Panc1 (cell line): Measurements from ENCODE around the gene MROH7. TPM values are rescaled to one million over a fixed set of nuclear protein-coding genes. Genes with fewer than 3 reads are reported as not detected.

Experiments used
- ATAC-seq: fragments of 200-7000 bp; cut with Tn5 transposase; 2 replicates; pipeline ENCODE4 v1.9.1; 2020; ENCODE audit warnings: mild to moderate bottlenecking, moderate library complexity
- BruUV-seq: library from RNA; stranded (reverse); fragments of 400-500 nt; replicated peaks from 2 replicates; lab custom pipeline; 2021; lab: Mats Ljungman, UMichigan
- CTCF ChIA-PET: fragments of 300-600 bp; sonication (Branson Sonifier 250); formaldehyde crosslinking; loops from one replicate; lab custom pipeline; 2022; ENCODE audit warnings: antibody characterized with exemption; lab: Charles Lee
- POLR2A ChIA-PET: fragments of 300-600 bp; sonication (Branson Sonifier 250); formaldehyde crosslinking; loops from one replicate; lab custom pipeline; 2022; ENCODE audit warnings: antibody characterized with exemption; lab: Charles Lee
- DNase-seq: peaks from one replicate; pipeline ENCODE4 v3.0.0-alpha.2; 2010; ENCODE audit warnings: low read depth, low spot score
- H3K27ac ChIP-seq: 2 replicates; pipeline ENCODE4 v1.5.1; 2011; ENCODE audit warnings: mild to moderate bottlenecking, low read length, inconsistent platforms
- H3K27me3 ChIP-seq: fragments of 200-500 bp; sonication (Bioruptor generic); 2 replicates; pipeline ENCODE4 v1.6.0; 2014; ENCODE audit warnings: low read length, inconsistent platforms; ENCODE audit not compliant: control insufficient read depth, insufficient read depth
- H3K36me3 ChIP-seq: fragments of 200-500 bp; sonication (Bioruptor generic); 2 replicates; pipeline ENCODE4 v1.5.1; 2014; ENCODE audit warnings: inconsistent platforms, mild to moderate bottlenecking, low read length, moderate library complexity; ENCODE audit not compliant: control insufficient read depth, insufficient read depth
- H3K4me1 ChIP-seq: 2 replicates; pipeline ENCODE4 v1.5.1; 2011; ENCODE audit warnings: inconsistent platforms, mild to moderate bottlenecking, low read length, moderate library complexity; ENCODE audit not compliant: control insufficient read depth, insufficient read depth
- H3K4me3 ChIP-seq, 2 experiments: 2 replicates each; pipeline ENCODE4 v1.5.1; 2011 to 2012; ENCODE audit warnings: low read depth in 2 of 2, low read length in 2 of 2, mild to moderate bottlenecking in 2 of 2, inconsistent platforms in 1 of 2, moderate library complexity in 1 of 2
- H3K9me3 ChIP-seq: fragments of 200-500 bp; sonication (Bioruptor generic); 2 replicates; pipeline ENCODE4 v1.5.1; 2014; ENCODE audit warnings: low read depth, mild to moderate bottlenecking, inconsistent platforms, low read length, moderate library complexity; ENCODE audit not compliant: control insufficient read depth, insufficient read depth
- POLR2AphosphoS5 ChIP-seq: IDR thresholded peaks from 2 replicates; pipeline ENCODE4 v1.6.1; 2012; ENCODE audit warnings: mild to moderate bottlenecking, low read depth, low read length, moderate library complexity
- SIN3A ChIP-seq: IDR thresholded peaks from 2 replicates; pipeline ENCODE4 v1.6.1; 2012; ENCODE audit warnings: low read depth, mild to moderate bottlenecking, low read length, moderate library complexity, borderline replicate concordance; ENCODE audit not compliant: insufficient read depth
- TCF7L2 ChIP-seq: IDR thresholded peaks from 2 replicates; pipeline ENCODE4 v1.6.1; 2011; ENCODE audit warnings: mild to moderate bottlenecking, low read depth, low read length, inconsistent platforms
- in situ Hi-C: cut with HindIII; loops from 2 replicates; pipeline ENCODE4 v1.10.0; 2016; ENCODE audit warnings: low sequenced_read_pairs, low pct_unique_long_range_greater_than_20kb
- intact Hi-C: fragments of 100-400 bp; cut with micrococcal nuclease; formaldehyde crosslinking; loops from one replicate; pipeline ENCODE4 v1.10.0; 2022; ENCODE audit not compliant: unreplicated experiment
- total RNA-seq: library from RNA; stranded (reverse); gene quantifications from one replicate; pipeline ENCODE4 v1.2.1, GENCODE V29; 2021; ENCODE audit not compliant: unreplicated experiment
- TF ChIP-seq, protein P1 (sequence below), 2 experiments: IDR thresholded peaks; 2 replicates each; pipeline ENCODE4 v1.6.1; 2011 to 2012; ENCODE audit warnings: low read depth in 2 of 2, control low read depth in 1 of 2, low read length in 1 of 2, mild to moderate bottlenecking in 1 of 2, moderate library complexity in 1 of 2; ENCODE audit not compliant: insufficient read depth in 1 of 2
- TF ChIP-seq, protein P2 (sequence below): fragments of 450-650 bp; IDR thresholded peaks from 2 replicates; pipeline ENCODE4 v1.5.1; 2017; ENCODE audit warnings: mild to moderate bottlenecking

Gene MROH7
- total RNA-seq, 1 experiment from 2014 or later: not detected

DNA sequence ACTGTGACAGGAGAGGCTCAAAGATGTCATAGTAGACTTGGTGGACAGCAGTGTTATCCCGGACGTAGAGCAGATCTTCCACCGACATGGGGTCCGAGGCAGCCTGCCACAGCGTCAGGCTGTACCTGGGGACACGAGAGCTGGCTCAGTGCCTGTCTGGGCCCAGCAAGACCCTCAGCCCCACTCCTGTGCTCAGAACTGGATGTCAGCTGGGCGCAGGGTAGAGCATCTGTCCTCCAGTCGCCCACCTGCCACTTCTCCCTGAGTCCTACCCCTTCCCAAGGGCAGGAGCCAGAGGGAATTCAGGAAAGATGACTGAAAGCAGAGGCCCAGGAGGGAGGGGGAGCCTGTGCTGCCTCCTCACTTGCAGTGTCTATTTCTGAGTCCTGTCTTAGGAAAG lies 30.0 kb upstream of the MROH7 start:
- no peaks in the 10 kb centered on the region for H3K27me3 ChIP-seq
- no peak for ATAC-seq
- in situ Hi-C loops: no loop called here
- H3K4me1 ChIP-seq: peaks cover 4% of the 10 kb centered on the region; the same call in 1 of the 2 replicates
- no peak for DNase-seq
- no TSS peak for BruUV-seq
- POLR2A ChIA-PET: no interaction called here
- H3K4me3 ChIP-seq: no peak overlapping the region
- H3K36me3 ChIP-seq: no peaks in the 10 kb centered on the region
- no peak overlapping the region for H3K27ac ChIP-seq
- H3K9me3 ChIP-seq: no peaks in the 10 kb centered on the region
- TF ChIP-seq SIN3A: no peak
- CTCF ChIA-PET: no interaction called here
- intact Hi-C loops: no loop called here

DNA sequence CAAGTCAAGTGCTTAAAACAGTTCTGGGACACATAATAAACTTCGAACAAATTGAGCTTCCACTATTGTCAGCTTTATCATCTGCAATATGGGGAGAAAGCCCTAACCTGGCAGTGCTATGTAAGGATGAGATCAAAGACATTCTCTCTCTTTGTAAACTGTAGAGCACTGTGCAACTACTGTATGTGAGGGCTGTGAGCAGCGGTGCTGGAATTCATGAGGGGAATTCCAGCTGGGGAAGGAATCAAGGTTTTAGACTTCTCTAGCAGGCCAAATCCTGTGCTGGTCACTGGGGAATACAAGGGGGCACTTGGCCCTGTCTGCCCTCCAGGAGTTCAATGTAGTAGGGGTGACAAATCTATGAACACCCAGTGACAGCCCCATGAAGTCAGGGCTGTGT lies 27.6 kb upstream of the MROH7 start:
- no peaks in the 10 kb centered on the region for H3K36me3 ChIP-seq
- intact Hi-C loops (no loop called here), in situ Hi-C loops (no loop called here)
- BruUV-seq: no TSS peak
- H3K27ac ChIP-seq: no peak overlapping the region
- H3K4me1 ChIP-seq: peaks cover 4% of the 10 kb centered on the region; the same call in 1 of the 2 replicates
- ATAC-seq (peak; percentile 68), DNase-seq (no peak)
- H3K27me3 ChIP-seq: no peaks in the 10 kb centered on the region
- no peak overlapping the region for H3K4me3 ChIP-seq
- POLR2A ChIA-PET: no interaction called here
- TF ChIP-seq TCF7L2 (peak; percentile 78), POLR2AphosphoS5 (no peak)
- H3K9me3 ChIP-seq: no peaks in the 10 kb centered on the region
- CTCF ChIA-PET: no interaction called here

DNA sequence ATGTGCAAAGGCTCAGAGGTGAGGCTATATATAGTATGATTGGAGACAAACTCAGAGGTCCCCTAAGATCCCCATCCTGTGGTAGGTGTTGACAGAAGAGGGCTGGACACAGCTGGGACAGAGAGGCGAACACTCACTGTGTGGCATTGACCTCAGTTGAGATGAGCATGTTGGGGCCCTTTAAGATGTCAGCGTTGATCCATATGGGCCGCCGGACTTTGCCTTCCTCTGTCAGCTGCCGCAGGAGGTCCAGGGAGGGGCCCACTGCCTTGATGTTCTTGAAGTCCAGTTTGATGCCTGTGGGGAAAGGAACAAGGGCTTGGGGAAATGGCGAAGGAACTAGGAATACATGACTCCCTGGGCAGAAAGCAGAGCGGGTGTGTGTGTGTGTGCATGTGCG lies 27.0 kb upstream of the MROH7 start:
- Histone ChIP-seq H3K9me3 (no peaks in the 10 kb centered on the region), H3K27me3 (no peaks in the 10 kb centered on the region), H3K27ac (no peak overlapping the region), H3K4me1 (peaks cover 4% of the 10 kb centered on the region; the same call in 1 of the 2 replicates), H3K36me3 (no peaks in the 10 kb centered on the region), H3K4me3 (no peak overlapping the region)
- ChIA-PET CTCF (no interaction called here), POLR2A (no interaction called here)
- ATAC-seq: no peak
- DNase-seq: no peak
- BruUV-seq: no TSS peak
- in situ Hi-C loops: no loop called here
- TF ChIP-seq SIN3A (no peak), POLR2AphosphoS5 (no peak), TCF7L2 (no peak)
- TF ChIP-seq, protein P1, sequence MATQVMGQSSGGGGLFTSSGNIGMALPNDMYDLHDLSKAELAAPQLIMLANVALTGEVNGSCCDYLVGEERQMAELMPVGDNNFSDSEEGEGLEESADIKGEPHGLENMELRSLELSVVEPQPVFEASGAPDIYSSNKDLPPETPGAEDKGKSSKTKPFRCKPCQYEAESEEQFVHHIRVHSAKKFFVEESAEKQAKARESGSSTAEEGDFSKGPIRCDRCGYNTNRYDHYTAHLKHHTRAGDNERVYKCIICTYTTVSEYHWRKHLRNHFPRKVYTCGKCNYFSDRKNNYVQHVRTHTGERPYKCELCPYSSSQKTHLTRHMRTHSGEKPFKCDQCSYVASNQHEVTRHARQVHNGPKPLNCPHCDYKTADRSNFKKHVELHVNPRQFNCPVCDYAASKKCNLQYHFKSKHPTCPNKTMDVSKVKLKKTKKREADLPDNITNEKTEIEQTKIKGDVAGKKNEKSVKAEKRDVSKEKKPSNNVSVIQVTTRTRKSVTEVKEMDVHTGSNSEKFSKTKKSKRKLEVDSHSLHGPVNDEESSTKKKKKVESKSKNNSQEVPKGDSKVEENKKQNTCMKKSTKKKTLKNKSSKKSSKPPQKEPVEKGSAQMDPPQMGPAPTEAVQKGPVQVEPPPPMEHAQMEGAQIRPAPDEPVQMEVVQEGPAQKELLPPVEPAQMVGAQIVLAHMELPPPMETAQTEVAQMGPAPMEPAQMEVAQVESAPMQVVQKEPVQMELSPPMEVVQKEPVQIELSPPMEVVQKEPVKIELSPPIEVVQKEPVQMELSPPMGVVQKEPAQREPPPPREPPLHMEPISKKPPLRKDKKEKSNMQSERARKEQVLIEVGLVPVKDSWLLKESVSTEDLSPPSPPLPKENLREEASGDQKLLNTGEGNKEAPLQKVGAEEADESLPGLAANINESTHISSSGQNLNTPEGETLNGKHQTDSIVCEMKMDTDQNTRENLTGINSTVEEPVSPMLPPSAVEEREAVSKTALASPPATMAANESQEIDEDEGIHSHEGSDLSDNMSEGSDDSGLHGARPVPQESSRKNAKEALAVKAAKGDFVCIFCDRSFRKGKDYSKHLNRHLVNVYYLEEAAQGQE (IDR thresholded peaks at IDR 0.05; ENCODE audit: insufficient read depth in 1 of 2, low read depth in 2 of 2, low read length in 1 of 2): no peak
- TF ChIP-seq, protein P2, sequence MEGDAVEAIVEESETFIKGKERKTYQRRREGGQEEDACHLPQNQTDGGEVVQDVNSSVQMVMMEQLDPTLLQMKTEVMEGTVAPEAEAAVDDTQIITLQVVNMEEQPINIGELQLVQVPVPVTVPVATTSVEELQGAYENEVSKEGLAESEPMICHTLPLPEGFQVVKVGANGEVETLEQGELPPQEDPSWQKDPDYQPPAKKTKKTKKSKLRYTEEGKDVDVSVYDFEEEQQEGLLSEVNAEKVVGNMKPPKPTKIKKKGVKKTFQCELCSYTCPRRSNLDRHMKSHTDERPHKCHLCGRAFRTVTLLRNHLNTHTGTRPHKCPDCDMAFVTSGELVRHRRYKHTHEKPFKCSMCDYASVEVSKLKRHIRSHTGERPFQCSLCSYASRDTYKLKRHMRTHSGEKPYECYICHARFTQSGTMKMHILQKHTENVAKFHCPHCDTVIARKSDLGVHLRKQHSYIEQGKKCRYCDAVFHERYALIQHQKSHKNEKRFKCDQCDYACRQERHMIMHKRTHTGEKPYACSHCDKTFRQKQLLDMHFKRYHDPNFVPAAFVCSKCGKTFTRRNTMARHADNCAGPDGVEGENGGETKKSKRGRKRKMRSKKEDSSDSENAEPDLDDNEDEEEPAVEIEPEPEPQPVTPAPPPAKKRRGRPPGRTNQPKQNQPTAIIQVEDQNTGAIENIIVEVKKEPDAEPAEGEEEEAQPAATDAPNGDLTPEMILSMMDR: no peak
- intact Hi-C loops: no loop called here
